Measurements from ENCODE around the gene UNC5B.

GRCh38 chr10:71304914-71305313 is 92.5 kb downstream of the UNC5B start:
- TF ChIP-seq EZH2phosphoT487 (IDR thresholded peaks at IDR 0.05; ENCODE audit: low read length) (no peak), CTCF (IDR thresholded peaks at IDR 0.05; ENCODE audit: low read length) (no peak), EZH2 (optimal IDR thresholded peaks at IDR 0.05; ENCODE audit: low read depth, low read length) (no peak)
